Endothelial cell of umbilical vein (primary cell): ENCODE results near the gene PIEZO2. TPM values are rescaled to one million over a fixed set of nuclear protein-coding genes. Genes with fewer than 3 reads are reported as not detected.

Source experiments
- BruUV-seq: library from RNA; stranded (reverse); fragments of 400-500 nt; replicated peaks from 2 replicates; lab custom pipeline; 2021; lab: Mats Ljungman, UMichigan
- CTCF ChIA-PET: fragments of 300-600, 350-600 bp; sonication (Branson Sonifier 250); formaldehyde crosslinking; loops from one replicate; lab custom pipeline; 2021; ENCODE audit warnings: antibody characterized with exemption, inconsistent platforms; lab: Charles Lee
- POLR2A ChIA-PET: fragments of 300-600, 350-600 bp; sonication (Branson Sonifier 250); formaldehyde crosslinking; loops from one replicate; lab custom pipeline; 2021; ENCODE audit warnings: antibody characterized with exemption, inconsistent platforms; lab: Charles Lee
- DNase-seq: peaks from one replicate; pipeline ENCODE4 v3.0.0-alpha.2; 2011; ENCODE audit warnings: low read depth, low spot score
- FAIRE-seq: peaks from 2 replicates; lab custom pipeline; 2011; peaks lifted over from hg19 to GRCh38; lab: Jason Lieb, UNC
- H2AFZ ChIP-seq: 2 replicates; pipeline ENCODE4 v1.6.0; 2012; ENCODE audit warnings: low read depth, low read length, control low read depth, inconsistent platforms
- H3K27ac ChIP-seq: 2 replicates; pipeline ENCODE4 v1.5.1; 2011; ENCODE audit warnings: low read depth, mild to moderate bottlenecking, control low read depth, low read length, moderate library complexity; ENCODE audit not compliant: insufficient read depth
- H3K27me3 ChIP-seq, 2 experiments: 2 replicates each; pipeline versions ENCODE4 v1.6.0 to v1.6.1; 2011; ENCODE audit warnings: low read length in 2 of 2, mixed read lengths in 1 of 2; ENCODE audit not compliant: control insufficient read depth in 2 of 2, insufficient read depth in 2 of 2
- H3K36me3 ChIP-seq, 2 experiments: 2 replicates in 1 of 2; 3 replicates in 1 of 2; pipeline ENCODE4 v1.5.1; 2011; ENCODE audit warnings: low read length in 2 of 2, mild to moderate bottlenecking in 1 of 2, moderate library complexity in 1 of 2; ENCODE audit not compliant: control insufficient read depth in 2 of 2, insufficient read depth in 2 of 2; ENCODE audit errors: extremely low read depth in 1 of 2
- H3K4me1 ChIP-seq: 3 replicates; pipeline ENCODE4 v1.5.1; 2011; ENCODE audit warnings: mild to moderate bottlenecking, low read length; ENCODE audit not compliant: control insufficient read depth, insufficient read depth; ENCODE audit errors: extremely low read depth
- H3K4me2 ChIP-seq: 2 replicates; pipeline ENCODE4 v1.6.1; 2011; ENCODE audit warnings: low read length, control low read depth, mixed read lengths; ENCODE audit not compliant: insufficient read depth
- H3K4me3 ChIP-seq, 3 experiments: fragments of 200-600 bp in 1 of 3; sonication (generic), shearing (Covaris generic) in 1 of 3; replicated peaks in 1 of 3; 2 replicates each; pipeline ENCODE4 v1.5.1; 2011 to 2016; ENCODE audit warnings: control low read depth in 3 of 3, low read length in 3 of 3, mild to moderate bottlenecking in 2 of 3, inconsistent platforms in 1 of 3, low read depth in 1 of 3, moderate library complexity in 1 of 3; ENCODE audit not compliant: insufficient read depth in 1 of 3
- H3K79me2 ChIP-seq: 2 replicates; pipeline ENCODE4 v1.6.0; 2012; ENCODE audit warnings: low read length, inconsistent platforms; ENCODE audit not compliant: control insufficient read depth, insufficient read depth
- H3K9ac ChIP-seq: replicated peaks from 2 replicates; pipeline ENCODE3; 2011; ENCODE audit warnings: low read length, control low read depth; ENCODE audit not compliant: insufficient read depth; ENCODE audit errors: extremely low read depth
- H3K9me1 ChIP-seq: replicated peaks from 3 replicates; pipeline ENCODE4 v1.6.0; 2011; ENCODE audit warnings: mild to moderate bottlenecking, low read length; ENCODE audit not compliant: control insufficient read depth, insufficient read depth; ENCODE audit errors: extremely low read depth
- H3K9me3 ChIP-seq: replicated peaks from 2 replicates; pipeline ENCODE4 v1.5.1; 2012; ENCODE audit warnings: low read length, inconsistent platforms; ENCODE audit not compliant: control insufficient read depth, insufficient read depth
- H4K20me1 ChIP-seq: replicated peaks from 2 replicates; pipeline ENCODE3; 2011; ENCODE audit warnings: mild to moderate bottlenecking, low read length; ENCODE audit not compliant: control insufficient read depth, insufficient read depth; ENCODE audit errors: extremely low read depth
- CTCF ChIP-seq, 2 donors: IDR thresholded peaks; 1 replicate in 1 of 2; 2 replicates in 1 of 2; pipeline ENCODE4 v1.5.1; 2011; ENCODE audit warnings: low read length in 2 of 2, mild to moderate bottlenecking in 2 of 2, moderate library complexity in 2 of 2, control low read depth in 1 of 2, inconsistent platforms in 1 of 2, low read depth in 1 of 2; ENCODE audit not compliant: insufficient read depth in 1 of 2; ENCODE audit errors: extremely low read depth in 1 of 2
- GATA2 ChIP-seq: IDR thresholded peaks from 2 replicates; pipeline ENCODE4 v1.7.0; 2011; ENCODE audit warnings: low read depth, mild to moderate bottlenecking, moderate library complexity, mixed read lengths, low read length; ENCODE audit not compliant: insufficient read length, insufficient read depth
- MAX ChIP-seq: IDR thresholded peaks from 2 replicates; pipeline ENCODE4 v1.6.1; 2011; ENCODE audit not compliant: insufficient read depth, insufficient read length
- POLR2AphosphoS5 ChIP-seq: IDR thresholded peaks from 2 replicates; pipeline ENCODE4 v1.6.1; 2012; ENCODE audit warnings: low read depth, mild to moderate bottlenecking, control low read depth, low read length, moderate library complexity; ENCODE audit not compliant: insufficient read depth
- dilution Hi-C: fragments of 300-500 bp; cut with MboI; formaldehyde crosslinking; loops from one replicate; pipeline ENCODE4 v1.15.0; 2019; ENCODE audit warnings: low sequenced_read_pairs; ENCODE audit not compliant: extremely low pct_ligation_motif_present
- intact Hi-C: fragments of 100-400 bp; cut with micrococcal nuclease; formaldehyde crosslinking; loops from one replicate; pipeline ENCODE4 v1.10.0; 2022
- polyA plus RNA-seq, 4 experiments: library from polyadenylated mRNA; depleted of rRNA in 3 of 4; stranded (reverse) in 3 of 4; unstranded in 1 of 4; fragments of >200 nt; gene quantifications; 2 replicates each; pipeline versions ENCODE4 v1.2.1 to v1.2.3, GENCODE V29; 2011 to 2012; ENCODE audit warnings: missing spikeins in 1 of 4
- total RNA-seq: library from RNA; stranded (reverse); gene quantifications from 2 replicates; pipeline ENCODE4 v1.2.3, GENCODE V29; 2021

Gene PIEZO2
- total and polyA plus RNA-seq, 2 donors (not counting 3 experiments of a cell fraction or from before 2014, with no cell fraction given): 1.7 to 11.2 TPM

- no TSS peak for BruUV-seq
- Histone ChIP-seq H3K4me3 (no peak overlapping the region), H3K9ac (no peak overlapping the region), H3K9me1 (no peaks in the 10 kb centered on the region), H3K27me3 (no peaks in the 10 kb centered on the region), H2AFZ (no peak overlapping the region), H4K20me1 (no peaks in the 10 kb centered on the region), H3K4me1 (peaks cover 13% of the 10 kb centered on the region), H3K27ac (no peak overlapping the region), H3K4me2 (no peak overlapping the region), H3K79me2 (no peaks in the 10 kb centered on the region), H3K36me3 (no peaks in the 10 kb centered on the region), H3K9me3 (no peaks in the 10 kb centered on the region)
- TF ChIP-seq CTCF (IDR thresholded peaks at IDR 0.05; ENCODE audit: extremely low read depth in 1 of 2, insufficient read depth in 1 of 2, low read depth in 1 of 2, low read length in 2 of 2): no peak
- no peak for TF ChIP-seq MAX
- no peak for TF ChIP-seq GATA2
- TF ChIP-seq POLR2AphosphoS5: no peak
- intact Hi-C loops: no loop called here
- dilution Hi-C loops: no loop called here
- DNase-seq (no peak), FAIRE-seq (no peak)
- ChIA-PET POLR2A (no interaction called here), CTCF (interaction anchor here (11.5 kb wide), 1 partner anchor 184 kb away, joined by 320 read pairs; no protein-coding TSS in a partner anchor)
Measured at GRCh38 chr18:11035814-11036495, 113.4 kb downstream of the PIEZO2 start.
